Measurements from ENCODE around the gene NXPE3. TPM values are rescaled to one million over a fixed set of nuclear protein-coding genes. Genes with fewer than 3 reads are reported as not detected.
"Not testable (repeated sequence)": the region's sequence is repeated elsewhere in the genome, so short reads cannot be mapped to it uniquely, and the experiment has no call there.

NXPE3 gene
- polyA plus RNA-seq, 2 donors = 0.94 to 1.8 TPM

- H3K9me3 ChIP-seq (ENCODE audit: control insufficient read depth in 2 of 2, insufficient read depth in 1 of 2, low read depth in 1 of 2, low read length in 1 of 2) = no peaks in the 10 kb centered on the region
- H3K4me1 ChIP-seq (ENCODE audit: control insufficient read depth in 2 of 2, insufficient read depth in 2 of 2, low read length in 1 of 2) = peaks cover 2 to 5% of the 10 kb centered on the region in 2 donors
- no peak overlapping the region for H3K27ac ChIP-seq (ENCODE audit: low read depth in 2 of 2, low read length in 1 of 2)
- 75 to 81% methylated on average over 4 of the region's 4 CpGs for whole genome bisulfite sequencing, 2 donors
- H3K36me3 ChIP-seq (ENCODE audit: control insufficient read depth in 2 of 2, insufficient read depth in 2 of 2, low read length in 1 of 2) = peaks cover 18 to 23% of the 10 kb centered on the region in 2 donors
- no peaks in the 10 kb centered on the region for H3K27me3 ChIP-seq (ENCODE audit: control insufficient read depth in 1 of 2, insufficient read depth in 2 of 2, low read length in 2 of 2)
- no peak overlapping the region for H3K4me3 ChIP-seq (ENCODE audit: low read depth in 1 of 2, low read length in 2 of 2)
Observed at GRCh38 chr3:101858464-101859030, 79.5 kb downstream of the NXPE3 start.

DNA sequence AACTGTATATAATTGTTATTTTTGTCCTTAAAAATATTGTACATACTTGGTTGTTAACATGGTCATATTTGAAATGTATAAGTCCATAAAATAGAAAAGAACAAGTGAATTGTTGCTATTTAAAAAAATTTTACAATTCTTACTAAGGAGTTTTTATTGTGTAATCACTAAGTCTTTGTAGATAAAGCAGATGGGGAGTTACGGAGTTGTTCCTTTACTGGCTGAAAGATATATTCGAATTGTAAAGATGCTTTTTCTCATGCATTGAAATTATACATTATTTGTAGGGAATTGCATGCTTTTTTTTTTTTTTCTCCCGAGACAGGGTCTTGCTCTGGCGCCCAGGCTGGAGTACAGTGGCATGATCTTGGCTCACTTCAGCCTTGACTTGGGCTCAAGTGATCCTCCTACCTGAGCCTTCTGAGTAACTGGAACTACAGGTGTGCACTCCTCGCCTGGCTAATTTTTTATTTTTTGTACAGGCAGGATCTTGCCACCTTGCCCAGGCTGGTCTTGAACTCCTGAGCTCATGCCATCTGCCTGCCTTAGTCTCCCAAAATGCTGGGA lies 81.0 kb downstream of the NXPE3 start:
- WGBS, 2 donors = 93 to 95% methylated on average over 5 of the region's 5 CpGs
- peaks cover under 1 to 1% of the 10 kb centered on the region in 2 donors for H3K4me1 ChIP-seq (ENCODE audit: control insufficient read depth in 2 of 2, insufficient read depth in 2 of 2, low read length in 1 of 2)

GRCh38 chr3:101861212-101861788 lies 82.3 kb downstream of the NXPE3 start:
- Histone ChIP-seq H3K27me3 (ENCODE audit: control insufficient read depth in 1 of 2, insufficient read depth in 2 of 2, low read length in 2 of 2) (no peaks in the 10 kb centered on the region), H3K9me3 (ENCODE audit: control insufficient read depth in 2 of 2, insufficient read depth in 1 of 2, low read depth in 1 of 2, low read length in 1 of 2) (no peaks in the 10 kb centered on the region), H3K36me3 (ENCODE audit: control insufficient read depth in 2 of 2, insufficient read depth in 2 of 2, low read length in 1 of 2) (peaks cover 10 to 13% of the 10 kb centered on the region in 2 donors), H3K27ac (ENCODE audit: low read depth in 2 of 2, low read length in 1 of 2) (no peak overlapping the region), H3K4me1 (ENCODE audit: control insufficient read depth in 2 of 2, insufficient read depth in 2 of 2, low read length in 1 of 2) (no peaks in the 10 kb centered on the region), H3K4me3 (ENCODE audit: low read depth in 1 of 2, low read length in 2 of 2) (no peak overlapping the region)
- 68 to 73% methylated on average over 3 of the region's 3 CpGs for WGBS, 2 donors

More for the DNA sequence above, 81.0 kb downstream of the NXPE3 start:
- no peaks in the 10 kb centered on the region for H3K27me3 ChIP-seq (ENCODE audit: control insufficient read depth in 1 of 2, insufficient read depth in 2 of 2, low read length in 2 of 2)
- H3K36me3 ChIP-seq (ENCODE audit: control insufficient read depth in 2 of 2, insufficient read depth in 2 of 2, low read length in 1 of 2) = peaks cover 17 to 18% of the 10 kb centered on the region in 2 donors
- H3K4me3 ChIP-seq (ENCODE audit: low read depth in 1 of 2, low read length in 2 of 2) = no peak overlapping the region
- H3K9me3 ChIP-seq (ENCODE audit: control insufficient read depth in 2 of 2, insufficient read depth in 1 of 2, low read depth in 1 of 2, low read length in 1 of 2) = no peaks in the 10 kb centered on the region
- peak overlapping the region in 1 of 2 donors; percentile 60 for H3K27ac ChIP-seq (ENCODE audit: low read depth in 2 of 2, low read length in 1 of 2)

GRCh38 chr3:101861789-101862415 lies 82.9 kb downstream of the NXPE3 start:
- Histone ChIP-seq H3K27me3 (ENCODE audit: control insufficient read depth in 1 of 2, insufficient read depth in 2 of 2, low read length in 2 of 2) (no peaks in the 10 kb centered on the region), H3K4me3 (ENCODE audit: low read depth in 1 of 2, low read length in 2 of 2) (no peak overlapping the region), H3K36me3 (ENCODE audit: control insufficient read depth in 2 of 2, insufficient read depth in 2 of 2, low read length in 1 of 2) (peaks cover 10 to 11% of the 10 kb centered on the region in 2 donors), H3K9me3 (ENCODE audit: control insufficient read depth in 2 of 2, insufficient read depth in 1 of 2, low read depth in 1 of 2, low read length in 1 of 2) (no peaks in the 10 kb centered on the region), H3K27ac (ENCODE audit: low read depth in 2 of 2, low read length in 1 of 2) (no peak overlapping the region), H3K4me1 (ENCODE audit: control insufficient read depth in 2 of 2, insufficient read depth in 2 of 2, low read length in 1 of 2) (no peaks in the 10 kb centered on the region)
- WGBS, 2 donors = 72 to 85% methylated on average over 5 of the region's 5 CpGs

DNA sequence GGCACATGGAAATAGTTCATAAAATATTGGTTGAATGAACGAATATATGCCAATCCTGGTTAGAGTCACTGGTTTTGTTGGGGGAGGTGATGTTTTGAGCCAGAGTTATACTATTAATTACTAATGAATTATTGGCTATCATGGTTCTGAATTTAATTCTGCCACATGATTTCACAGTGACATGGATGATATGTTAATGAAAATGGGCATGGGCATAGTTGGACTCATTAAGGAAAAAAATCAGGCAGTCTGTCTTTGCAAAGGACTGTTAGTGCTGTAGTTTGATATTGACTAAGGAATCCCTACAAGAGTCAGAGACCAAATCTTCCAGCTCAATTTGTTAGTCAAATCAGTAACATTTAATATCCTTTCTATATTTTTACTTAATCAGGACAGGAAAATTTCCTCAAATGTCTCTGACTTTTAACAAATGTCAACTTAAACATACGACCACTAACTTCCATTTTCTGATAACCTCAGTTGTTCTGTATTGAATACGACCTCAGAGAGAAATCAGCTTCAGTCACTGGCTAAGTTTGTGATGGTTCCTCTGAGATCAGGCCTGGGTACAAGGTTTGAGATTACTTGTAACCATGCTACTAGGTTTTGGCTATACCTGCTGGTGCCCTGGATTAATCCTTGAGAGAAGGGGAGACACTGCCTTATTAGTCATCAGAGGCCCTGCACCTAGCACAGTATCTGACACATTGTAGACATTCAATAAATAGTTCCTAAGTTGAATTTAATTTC lies 83.6 kb downstream of the NXPE3 start:
- 82 to 85% methylated on average over 3 of the region's 3 CpGs for WGBS, 2 donors
- H3K27ac ChIP-seq (ENCODE audit: low read depth in 2 of 2, low read length in 1 of 2) = no peak overlapping the region
- no peak overlapping the region for H3K4me3 ChIP-seq (ENCODE audit: low read depth in 1 of 2, low read length in 2 of 2)
- no peaks in the 10 kb centered on the region for H3K9me3 ChIP-seq (ENCODE audit: control insufficient read depth in 2 of 2, insufficient read depth in 1 of 2, low read depth in 1 of 2, low read length in 1 of 2)
- H3K4me1 ChIP-seq (ENCODE audit: control insufficient read depth in 2 of 2, insufficient read depth in 2 of 2, low read length in 1 of 2) = no peaks in the 10 kb centered on the region
- H3K36me3 ChIP-seq (ENCODE audit: control insufficient read depth in 2 of 2, insufficient read depth in 2 of 2, low read length in 1 of 2) = peaks cover 5 to 6% of the 10 kb centered on the region in 2 donors
- H3K27me3 ChIP-seq (ENCODE audit: control insufficient read depth in 1 of 2, insufficient read depth in 2 of 2, low read length in 2 of 2) = no peaks in the 10 kb centered on the region

DNA sequence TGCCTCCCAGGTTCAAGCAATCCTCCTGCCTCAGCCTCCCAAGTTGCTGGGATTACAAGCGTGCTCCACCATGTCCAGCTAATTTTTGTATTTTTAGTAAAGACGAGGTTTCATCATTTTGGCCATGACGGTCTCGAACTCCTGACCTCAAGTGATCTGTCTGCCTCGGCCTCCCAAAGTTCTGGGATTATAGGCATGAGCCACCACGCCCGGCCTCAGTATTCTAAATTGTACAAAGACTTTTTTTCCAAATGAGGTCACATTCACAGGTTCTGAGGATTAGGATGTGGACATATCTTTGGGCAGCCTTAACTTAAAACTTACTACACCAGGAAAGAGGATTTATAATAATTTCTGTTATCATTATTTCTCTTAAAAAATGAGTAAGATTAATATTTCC lies 85.9 kb downstream of the NXPE3 start:
- not testable (repeated sequence) for H3K4me1 ChIP-seq (ENCODE audit: control insufficient read depth in 2 of 2, insufficient read depth in 2 of 2, low read length in 1 of 2); H3K4me3 ChIP-seq (ENCODE audit: low read depth in 1 of 2, low read length in 2 of 2); H3K9me3 ChIP-seq (ENCODE audit: control insufficient read depth in 2 of 2, insufficient read depth in 1 of 2, low read depth in 1 of 2, low read length in 1 of 2); H3K36me3 ChIP-seq (ENCODE audit: control insufficient read depth in 2 of 2, insufficient read depth in 2 of 2, low read length in 1 of 2); H3K27me3 ChIP-seq (ENCODE audit: control insufficient read depth in 1 of 2, insufficient read depth in 2 of 2, low read length in 2 of 2); H3K27ac ChIP-seq (ENCODE audit: low read depth in 2 of 2, low read length in 1 of 2)
- 91 to 94% methylated on average over 7 of the region's 7 CpGs for WGBS, 2 donors

DNA sequence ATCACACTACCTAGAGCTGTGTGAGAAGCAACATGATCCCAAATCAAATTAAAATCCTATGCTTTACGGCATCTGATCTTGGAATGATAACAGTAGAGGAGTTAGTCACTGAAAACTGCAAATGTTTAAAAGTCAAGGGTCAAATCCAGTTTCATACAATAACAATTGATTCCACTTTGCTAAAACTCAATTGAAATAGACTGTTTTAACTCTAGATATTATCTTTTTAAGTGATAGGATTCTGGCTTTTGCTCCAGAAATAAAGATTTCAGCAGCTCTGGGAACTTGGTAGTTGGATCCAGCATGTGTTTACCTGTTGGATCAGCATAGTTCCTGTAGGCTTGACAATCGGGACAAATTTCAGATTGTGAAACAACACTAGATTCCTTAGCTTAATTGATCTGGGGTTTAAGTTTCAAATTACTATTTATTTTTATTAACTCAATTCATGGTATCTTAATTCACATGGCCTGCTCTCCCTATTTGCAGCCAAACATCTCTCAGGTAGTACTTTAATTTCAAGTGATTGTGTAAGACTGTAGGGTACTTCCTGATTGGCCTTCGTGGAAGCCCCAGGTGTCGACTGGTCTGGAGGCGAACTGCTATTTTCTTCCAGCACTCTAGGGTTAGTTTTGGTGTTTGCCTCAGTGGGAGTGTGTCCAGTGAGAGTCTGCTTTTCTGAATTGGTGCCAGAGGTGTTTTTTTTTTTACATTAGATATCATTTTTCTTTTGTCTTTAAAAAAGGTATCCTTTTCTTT lies 86.9 kb downstream of the NXPE3 start:
- no peaks in the 10 kb centered on the region for H3K36me3 ChIP-seq (ENCODE audit: control insufficient read depth in 2 of 2, insufficient read depth in 2 of 2, low read length in 1 of 2)
- H3K27ac ChIP-seq (ENCODE audit: low read depth in 2 of 2, low read length in 1 of 2) = no peak overlapping the region
- H3K27me3 ChIP-seq (ENCODE audit: control insufficient read depth in 1 of 2, insufficient read depth in 2 of 2, low read length in 2 of 2) = no peaks in the 10 kb centered on the region
- no peak overlapping the region for H3K4me3 ChIP-seq (ENCODE audit: low read depth in 1 of 2, low read length in 2 of 2)
- 51 to 55% methylated on average over 5 of the region's 5 CpGs for WGBS, 2 donors
- H3K9me3 ChIP-seq (ENCODE audit: control insufficient read depth in 2 of 2, insufficient read depth in 1 of 2, low read depth in 1 of 2, low read length in 1 of 2) = no peaks in the 10 kb centered on the region
- no peaks in the 10 kb centered on the region for H3K4me1 ChIP-seq (ENCODE audit: control insufficient read depth in 2 of 2, insufficient read depth in 2 of 2, low read length in 1 of 2)

- Histone ChIP-seq H3K4me3 (ENCODE audit: low read depth in 1 of 2, low read length in 2 of 2) (no peak overlapping the region), H3K9me3 (ENCODE audit: control insufficient read depth in 2 of 2, insufficient read depth in 1 of 2, low read depth in 1 of 2, low read length in 1 of 2) (no peaks in the 10 kb centered on the region), H3K36me3 (ENCODE audit: control insufficient read depth in 2 of 2, insufficient read depth in 2 of 2, low read length in 1 of 2) (no peaks in the 10 kb centered on the region), H3K27ac (ENCODE audit: low read depth in 2 of 2, low read length in 1 of 2) (no peak overlapping the region), H3K4me1 (ENCODE audit: control insufficient read depth in 2 of 2, insufficient read depth in 2 of 2, low read length in 1 of 2) (no peaks in the 10 kb centered on the region), H3K27me3 (ENCODE audit: control insufficient read depth in 1 of 2, insufficient read depth in 2 of 2, low read length in 2 of 2) (no peaks in the 10 kb centered on the region)
Observed at GRCh38 chr3:101867511-101867910, 88.5 kb downstream of the NXPE3 start.

DNA sequence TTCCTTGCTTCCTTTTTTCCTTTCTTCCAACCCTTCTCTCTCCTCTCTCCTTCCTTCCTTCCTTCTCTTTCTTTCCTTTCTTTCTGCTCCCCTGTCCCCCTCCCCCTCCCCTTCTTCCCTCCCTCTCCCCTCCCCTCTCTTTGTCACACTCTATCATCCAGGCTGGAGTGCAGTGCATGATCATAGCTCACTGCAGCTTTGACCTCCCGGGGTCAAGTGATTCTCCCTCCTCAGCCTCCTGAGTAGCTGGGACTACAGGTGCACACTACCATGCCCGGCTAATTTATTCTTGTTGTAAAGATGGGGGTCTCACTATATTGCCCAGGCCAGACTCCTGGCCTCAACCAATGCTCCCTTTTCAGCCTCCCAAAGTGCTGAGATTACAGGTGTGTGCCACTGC lies 89.0 kb downstream of the NXPE3 start:
- 93 to 97% methylated on average over 2 of the region's 2 CpGs for WGBS, 2 donors
- H3K4me1 ChIP-seq (ENCODE audit: control insufficient read depth in 2 of 2, insufficient read depth in 2 of 2, low read length in 1 of 2) = no peaks in the 10 kb centered on the region
- H3K27ac ChIP-seq (ENCODE audit: low read depth in 2 of 2, low read length in 1 of 2) = no peak overlapping the region
- H3K4me3 ChIP-seq (ENCODE audit: low read depth in 1 of 2, low read length in 2 of 2) = no peak overlapping the region
- H3K27me3 ChIP-seq (ENCODE audit: control insufficient read depth in 1 of 2, insufficient read depth in 2 of 2, low read length in 2 of 2) = no peaks in the 10 kb centered on the region
- no peaks in the 10 kb centered on the region for H3K36me3 ChIP-seq (ENCODE audit: control insufficient read depth in 2 of 2, insufficient read depth in 2 of 2, low read length in 1 of 2)
- H3K9me3 ChIP-seq (ENCODE audit: control insufficient read depth in 2 of 2, insufficient read depth in 1 of 2, low read depth in 1 of 2, low read length in 1 of 2) = no peaks in the 10 kb centered on the region

Measured in esophagus (tissue), 2 donors.